Astrocyte (in vitro differentiated cells and primary cell): ENCODE measurements around the gene EPAS1. TPM values are rescaled to one million over a fixed set of nuclear protein-coding genes. Genes with fewer than 3 reads are reported as not detected.

Source experiments
- DNase-seq: peaks from one replicate; pipeline ENCODE4 v3.0.0-alpha.2; 2010; ENCODE audit warnings: low read depth
- FAIRE-seq: peaks from 2 replicates; lab custom pipeline; 2011; peaks lifted over from hg19 to GRCh38; lab: Jason Lieb, UNC
- H2AFZ ChIP-seq: 2 replicates; pipeline ENCODE4 v1.6.0; 2012; ENCODE audit warnings: low read depth, low read length, inconsistent platforms
- H3K27ac ChIP-seq: 2 replicates; pipeline ENCODE4 v1.5.1; 2011; ENCODE audit warnings: low read depth, low read length, inconsistent platforms
- H3K27me3 ChIP-seq: 2 replicates; pipeline ENCODE4 v1.6.0; 2011; ENCODE audit warnings: low read length, inconsistent platforms; ENCODE audit not compliant: insufficient read depth
- H3K36me3 ChIP-seq: 2 replicates; pipeline ENCODE4 v1.5.1; 2011; ENCODE audit warnings: low read length, inconsistent platforms; ENCODE audit not compliant: insufficient read depth
- H3K4me1 ChIP-seq: 2 replicates; pipeline ENCODE4 v1.5.1; 2011; ENCODE audit warnings: low read length, inconsistent platforms; ENCODE audit not compliant: insufficient read depth
- H3K4me2 ChIP-seq: 2 replicates; pipeline ENCODE4 v1.6.0; 2012; ENCODE audit warnings: low read length, inconsistent platforms
- H3K4me3 ChIP-seq: 2 replicates; pipeline ENCODE4 v1.5.1; 2011; ENCODE audit warnings: low read depth, mild to moderate bottlenecking, low read length, inconsistent platforms; ENCODE audit not compliant: insufficient read depth
- H3K79me2 ChIP-seq: 2 replicates; pipeline ENCODE4 v1.6.0; 2012; ENCODE audit warnings: mild to moderate bottlenecking, low read length, inconsistent platforms; ENCODE audit not compliant: insufficient read depth
- H3K9ac ChIP-seq: 2 replicates; pipeline ENCODE4 v1.6.0; 2012; ENCODE audit warnings: mild to moderate bottlenecking, low read length, inconsistent platforms
- H3K9me3 ChIP-seq: 2 replicates; pipeline ENCODE4 v1.5.1; 2012; ENCODE audit warnings: low read depth, mild to moderate bottlenecking, low read length, inconsistent platforms; ENCODE audit not compliant: insufficient read depth
- H4K20me1 ChIP-seq: 2 replicates; pipeline ENCODE4 v1.6.0; 2012; ENCODE audit warnings: low read length, inconsistent platforms; ENCODE audit not compliant: insufficient read depth
- H3K27ac Mint-ChIP-seq: one replicate; pipeline ENCODE4 v1.8.0; 2021; ENCODE audit warnings: mild to moderate bottlenecking, mixed read lengths; ENCODE audit not compliant: unreplicated experiment
- H3K27me3 Mint-ChIP-seq: one replicate; pipeline ENCODE4 v1.8.0; 2021; ENCODE audit warnings: low read depth, mixed read lengths; ENCODE audit not compliant: unreplicated experiment
- H3K36me3 Mint-ChIP-seq: one replicate; pipeline ENCODE4 v1.8.0; 2021; ENCODE audit warnings: low read depth, mixed read lengths; ENCODE audit not compliant: unreplicated experiment
- H3K4me1 Mint-ChIP-seq: one replicate; pipeline ENCODE4 v1.8.0; 2021; ENCODE audit warnings: low read depth, mixed read lengths; ENCODE audit not compliant: unreplicated experiment
- H3K4me3 Mint-ChIP-seq: one replicate; pipeline ENCODE4 v1.8.0; 2021; ENCODE audit warnings: mild to moderate bottlenecking, moderate library complexity, mixed read lengths; ENCODE audit not compliant: unreplicated experiment
- H3K9me3 Mint-ChIP-seq: one replicate; pipeline ENCODE4 v1.8.0; 2021; ENCODE audit warnings: mild to moderate bottlenecking, mixed read lengths; ENCODE audit not compliant: unreplicated experiment
- CTCF ChIP-seq: IDR thresholded peaks from 2 replicates; pipeline ENCODE4 v1.5.1; 2011; ENCODE audit warnings: low read depth, mild to moderate bottlenecking, inconsistent platforms, low read length, moderate library complexity; ENCODE audit not compliant: insufficient read depth
- EZH2 ChIP-seq: IDR thresholded peaks from 2 replicates; pipeline ENCODE4 v1.6.1; 2012; ENCODE audit warnings: mild to moderate bottlenecking, low read length, inconsistent platforms; ENCODE audit not compliant: insufficient read depth
- total RNA-seq: library from RNA; stranded (reverse); gene quantifications from 2 replicates; pipeline ENCODE4 v1.2.1, GENCODE V29; 2021

EPAS1 gene
- total RNA-seq, 1 donor from 2014 or later, result 42.8 TPM

- peaks cover 43% of the 10 kb centered on the region for H3K27me3 Mint-ChIP-seq
- peaks cover 26% of the 10 kb centered on the region for H3K36me3 Mint-ChIP-seq
- no peak for FAIRE-seq
- Histone ChIP-seq H3K9ac (no peak overlapping the region), H3K4me3 (no peak overlapping the region), H3K27ac (no peak overlapping the region), H3K4me1 (no peaks in the 10 kb centered on the region), H2AFZ (peak overlapping the region; percentile 48), H3K4me2 (peak overlapping the region; percentile 21), H3K9me3 (no peaks in the 10 kb centered on the region), H4K20me1 (no peaks in the 10 kb centered on the region), H3K36me3 (no peaks in the 10 kb centered on the region), H3K27me3 (no peaks in the 10 kb centered on the region), H3K79me2 (no peaks in the 10 kb centered on the region)
- no peaks in the 10 kb centered on the region for H3K4me1 Mint-ChIP-seq
- H3K27ac Mint-ChIP-seq, result no peak overlapping the region
- TF ChIP-seq EZH2 (no peak), CTCF (no peak)
- no peak for DNase-seq
- no peak overlapping the region for H3K4me3 Mint-ChIP-seq
- H3K9me3 Mint-ChIP-seq, result peaks cover 7% of the 10 kb centered on the region
Measured at GRCh38 chr2:46351750-46352138, 54.5 kb downstream of the EPAS1 start.

DNA sequence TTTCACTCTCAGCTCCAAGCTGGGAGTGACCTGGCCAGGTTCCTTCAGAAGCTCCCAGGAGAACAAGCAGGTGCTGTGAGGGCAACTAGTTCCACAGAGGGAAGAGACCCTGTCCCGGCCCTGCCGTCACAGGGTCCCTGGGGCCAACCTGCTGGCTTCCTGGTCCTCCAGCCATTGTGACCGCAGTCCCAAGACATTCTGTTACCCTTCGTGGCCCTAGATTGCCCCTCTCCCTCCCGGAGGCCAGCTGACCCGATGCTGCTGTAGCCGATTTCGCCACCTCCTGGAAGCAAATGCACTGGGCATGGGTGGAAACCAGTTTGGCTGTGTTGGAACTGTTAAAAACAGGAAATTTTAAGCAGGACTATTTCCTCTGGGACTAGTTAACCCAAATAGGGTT, 55.4 kb downstream of the EPAS1 start:
- no peak for FAIRE-seq
- no peak overlapping the region for H3K27ac ChIP-seq
- Mint-ChIP-seq H3K4me1 (no peaks in the 10 kb centered on the region), H3K27ac (no peak overlapping the region), H3K9me3 (peaks cover 7% of the 10 kb centered on the region), H3K27me3 (peaks cover 38% of the 10 kb centered on the region), H3K36me3 (peaks cover 25% of the 10 kb centered on the region), H3K4me3 (no peak overlapping the region)
- H2AFZ ChIP-seq, result no peak overlapping the region
- H3K4me1 ChIP-seq, result no peaks in the 10 kb centered on the region
- H3K4me2 ChIP-seq, result no peak overlapping the region
- no peak overlapping the region for H3K9ac ChIP-seq
- H3K9me3 ChIP-seq, result no peaks in the 10 kb centered on the region
- H4K20me1 ChIP-seq, result no peaks in the 10 kb centered on the region
- H3K79me2 ChIP-seq, result no peaks in the 10 kb centered on the region
- no peak overlapping the region for H3K4me3 ChIP-seq
- TF ChIP-seq EZH2 (no peak), CTCF (no peak)
- no peaks in the 10 kb centered on the region for H3K36me3 ChIP-seq
- no peak for DNase-seq
- H3K27me3 ChIP-seq, result no peaks in the 10 kb centered on the region

GRCh38 chr2:46353509-46353908, 56.3 kb downstream of the EPAS1 start:
- Histone ChIP-seq H3K9me3 (no peaks in the 10 kb centered on the region), H3K27ac (no peak overlapping the region), H3K4me1 (no peaks in the 10 kb centered on the region), H3K4me2 (no peak overlapping the region), H3K4me3 (no peak overlapping the region), H4K20me1 (no peaks in the 10 kb centered on the region), H3K27me3 (no peaks in the 10 kb centered on the region), H2AFZ (no peak overlapping the region), H3K79me2 (no peaks in the 10 kb centered on the region), H3K36me3 (no peaks in the 10 kb centered on the region), H3K9ac (no peak overlapping the region)
- TF ChIP-seq CTCF (no peak), EZH2 (no peak)
- Mint-ChIP-seq H3K27ac (no peak overlapping the region), H3K4me3 (no peak overlapping the region), H3K36me3 (peaks cover 29% of the 10 kb centered on the region), H3K27me3 (peaks cover 32% of the 10 kb centered on the region), H3K4me1 (no peaks in the 10 kb centered on the region), H3K9me3 (peaks cover 5% of the 10 kb centered on the region)
- FAIRE-seq (no peak), DNase-seq (no peak)
